HL-60 (cell line): Measurements from ENCODE around the gene ZNF593OS.

Experiments used
- CTCF ChIP-seq: IDR thresholded peaks from one replicate; pipeline ENCODE4 v1.5.1; 2011; ENCODE audit warnings: low read length, control low read depth, inconsistent platforms; ENCODE audit not compliant: insufficient read depth
- POLR2AphosphoS5 ChIP-seq: IDR thresholded peaks from 2 replicates; pipeline ENCODE4 v1.6.1; 2012; ENCODE audit warnings: low read depth

GRCh38 chr1:26197813-26198212 lies 26.2 kb upstream of the ZNF593OS start:
- TF ChIP-seq CTCF = no peak
- no peak for TF ChIP-seq POLR2AphosphoS5
